OCI-LY1 (cell line): ENCODE results near the gene PRLHR.

Source experiments
- H2AFZ ChIP-seq: fragments of 200-600 bp; sonication (generic), shearing (Covaris generic); 2 replicates; pipeline ENCODE4 v1.6.0; 2014; ENCODE audit warnings: antibody characterized with exemption, mild to moderate bottlenecking, low read length
- H3F3A ChIP-seq: fragments of 200-600 bp; sonication (generic), shearing (Covaris generic); 2 replicates; pipeline ENCODE4 v1.6.0; 2014; ENCODE audit warnings: mild to moderate bottlenecking, antibody characterized with exemption, low read length, moderate library complexity; ENCODE audit not compliant: insufficient read depth
- H3K27ac ChIP-seq: fragments of 200-600 bp; sonication (generic); 2 replicates; pipeline ENCODE4 v1.5.1; 2014; ENCODE audit warnings: low read length, mixed run types, mild to moderate bottlenecking, low read depth; ENCODE audit not compliant: poor library complexity, severe bottlenecking
- H3K27me3 ChIP-seq: fragments of 200-600 bp; sonication (generic); 2 replicates; pipeline ENCODE4 v1.6.0; 2014; ENCODE audit warnings: antibody characterized with exemption, mild to moderate bottlenecking, low read length, moderate library complexity; ENCODE audit not compliant: insufficient read depth
- H3K36me3 ChIP-seq: fragments of 200-600 bp; sonication (generic); 2 replicates; pipeline ENCODE4 v1.6.1; 2014; ENCODE audit warnings: mild to moderate bottlenecking, antibody characterized with exemption, low read length, moderate library complexity, mixed read lengths; ENCODE audit not compliant: insufficient read depth
- H3K4me1 ChIP-seq: fragments of 200-600 bp; sonication (generic); 2 replicates; pipeline ENCODE4 v1.5.1; 2014; ENCODE audit warnings: mild to moderate bottlenecking, low read length, moderate library complexity; ENCODE audit not compliant: insufficient read depth, severe bottlenecking
- H3K4me2 ChIP-seq: fragments of 200-600 bp; sonication (generic), shearing (Covaris generic); 2 replicates; pipeline ENCODE4 v1.6.1; 2014; ENCODE audit warnings: low read length
- H3K4me3 ChIP-seq: fragments of 200-600 bp; sonication (generic); 2 replicates; pipeline ENCODE4 v1.5.1; 2014; ENCODE audit warnings: low read length, low read depth, mild to moderate bottlenecking, mixed read lengths; ENCODE audit not compliant: poor library complexity, severe bottlenecking
- H3K79me2 ChIP-seq: fragments of 200-600 bp; shearing (Covaris generic); 2 replicates; pipeline ENCODE4 v1.6.1; 2016; ENCODE audit warnings: mixed run types, low read length, mixed read lengths; ENCODE audit not compliant: insufficient read depth
- H3K9ac ChIP-seq: fragments of 200-600 bp; sonication (generic), shearing (Covaris generic); 2 replicates; pipeline ENCODE4 v1.6.1; 2014; ENCODE audit warnings: mild to moderate bottlenecking, low read length, mixed read lengths
- H3K9me2 ChIP-seq: fragments of 200-600 bp; sonication (generic), shearing (Covaris generic); 2 replicates; pipeline ENCODE4 v1.6.1; 2014; ENCODE audit warnings: low read depth, mild to moderate bottlenecking, low read length, mixed read lengths
- H3K9me3 ChIP-seq: fragments of 200-600 bp; shearing (Covaris generic); 2 replicates; pipeline ENCODE4 v1.6.1; 2014; ENCODE audit warnings: low read length, mixed read lengths
- H4K20me1 ChIP-seq: fragments of 200-600 bp; sonication (generic), shearing (Covaris generic); 2 replicates; pipeline ENCODE4 v1.6.0; 2016; ENCODE audit warnings: mild to moderate bottlenecking, low read length; ENCODE audit not compliant: insufficient read depth
- EZH2 ChIP-seq: fragments of 200-600 bp; sonication (generic), shearing (Covaris generic); IDR thresholded peaks from 2 replicates; pipeline ENCODE4 v1.8.0; 2017; ENCODE audit warnings: borderline replicate concordance, mixed run types, mild to moderate bottlenecking, antibody characterized with exemption, low read length, moderate library complexity, mixed read lengths
- TF ChIP-seq, protein P1 (sequence below): fragments of 200-600 bp; sonication (generic), shearing (Covaris generic); IDR thresholded peaks from 2 replicates; pipeline ENCODE4 v1.5.1; 2017; ENCODE audit warnings: mild to moderate bottlenecking, antibody characterized with exemption, low read length, moderate library complexity, mixed read lengths

The PRLHR gene

GRCh38 chr10:118583611-118584010 is 11.8 kb downstream of the PRLHR start:
- Histone ChIP-seq H3K27ac (no peak overlapping the region), H3F3A (no peaks in the 10 kb centered on the region), H3K9me2 (no peaks in the 10 kb centered on the region), H3K4me1 (no peaks in the 10 kb centered on the region), H4K20me1 (no peaks in the 10 kb centered on the region), H3K4me2 (no peak overlapping the region), H3K36me3 (no peaks in the 10 kb centered on the region), H3K27me3 (no peaks in the 10 kb centered on the region), H3K9me3 (no peaks in the 10 kb centered on the region), H3K79me2 (no peaks in the 10 kb centered on the region), H3K4me3 (no peak overlapping the region), H2AFZ (no peak overlapping the region), H3K9ac (no peak overlapping the region)
- TF ChIP-seq EZH2 = no peak
- TF ChIP-seq, protein P1, sequence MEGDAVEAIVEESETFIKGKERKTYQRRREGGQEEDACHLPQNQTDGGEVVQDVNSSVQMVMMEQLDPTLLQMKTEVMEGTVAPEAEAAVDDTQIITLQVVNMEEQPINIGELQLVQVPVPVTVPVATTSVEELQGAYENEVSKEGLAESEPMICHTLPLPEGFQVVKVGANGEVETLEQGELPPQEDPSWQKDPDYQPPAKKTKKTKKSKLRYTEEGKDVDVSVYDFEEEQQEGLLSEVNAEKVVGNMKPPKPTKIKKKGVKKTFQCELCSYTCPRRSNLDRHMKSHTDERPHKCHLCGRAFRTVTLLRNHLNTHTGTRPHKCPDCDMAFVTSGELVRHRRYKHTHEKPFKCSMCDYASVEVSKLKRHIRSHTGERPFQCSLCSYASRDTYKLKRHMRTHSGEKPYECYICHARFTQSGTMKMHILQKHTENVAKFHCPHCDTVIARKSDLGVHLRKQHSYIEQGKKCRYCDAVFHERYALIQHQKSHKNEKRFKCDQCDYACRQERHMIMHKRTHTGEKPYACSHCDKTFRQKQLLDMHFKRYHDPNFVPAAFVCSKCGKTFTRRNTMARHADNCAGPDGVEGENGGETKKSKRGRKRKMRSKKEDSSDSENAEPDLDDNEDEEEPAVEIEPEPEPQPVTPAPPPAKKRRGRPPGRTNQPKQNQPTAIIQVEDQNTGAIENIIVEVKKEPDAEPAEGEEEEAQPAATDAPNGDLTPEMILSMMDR = no peak

DNA sequence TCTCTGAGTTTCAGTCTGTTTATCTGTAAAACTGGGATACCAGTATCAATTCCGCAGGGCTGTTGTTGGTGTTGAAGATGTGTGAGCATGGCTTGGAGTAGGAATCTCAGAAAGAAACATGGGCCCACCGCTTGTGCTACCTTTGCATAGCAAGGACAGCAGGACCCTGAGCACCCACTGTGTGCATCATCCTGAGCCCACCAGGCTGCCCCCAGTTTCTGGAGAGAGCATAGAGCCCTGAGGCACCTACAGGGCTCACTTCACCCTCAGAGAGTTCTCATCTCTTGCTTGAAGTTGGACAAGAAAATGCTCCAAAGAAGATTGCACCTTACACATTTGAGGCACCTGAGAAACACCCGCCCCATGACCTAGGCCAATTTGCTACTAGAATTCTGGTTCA is 12.9 kb downstream of the PRLHR start:
- Histone ChIP-seq H3K27me3 (no peaks in the 10 kb centered on the region), H3K4me1 (no peaks in the 10 kb centered on the region), H3K27ac (no peak overlapping the region), H3K9me2 (no peaks in the 10 kb centered on the region), H3K4me2 (no peak overlapping the region), H3K9ac (no peak overlapping the region), H3K36me3 (no peaks in the 10 kb centered on the region), H3F3A (no peaks in the 10 kb centered on the region), H2AFZ (no peak overlapping the region), H3K4me3 (no peak overlapping the region), H3K9me3 (no peaks in the 10 kb centered on the region), H3K79me2 (no peaks in the 10 kb centered on the region), H4K20me1 (no peaks in the 10 kb centered on the region)
- TF ChIP-seq, protein P1 = no peak
- TF ChIP-seq EZH2 = no peak

DNA sequence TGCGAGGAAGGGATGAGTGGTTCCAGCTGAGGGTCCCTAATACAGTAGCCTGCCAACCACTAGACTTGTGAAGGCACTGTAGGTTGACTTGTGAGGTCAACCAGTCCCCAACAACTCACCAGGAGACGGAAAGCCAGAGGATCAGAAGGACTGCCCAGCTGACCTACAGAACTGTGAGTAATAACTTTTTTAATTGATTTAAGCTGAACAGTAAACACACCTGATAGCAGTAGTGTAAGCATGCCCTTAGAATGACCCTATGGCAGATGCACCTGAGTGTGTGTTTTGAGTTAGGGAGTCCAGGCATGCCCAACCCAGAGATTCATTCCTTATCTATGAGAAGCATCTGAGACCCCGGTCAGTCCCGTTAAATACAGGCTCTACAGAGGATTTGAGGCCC is 14.1 kb downstream of the PRLHR start:
- TF ChIP-seq EZH2 = no peak
- TF ChIP-seq, protein P1 = no peak
- Histone ChIP-seq H3K4me2 (no peak overlapping the region), H3K36me3 (no peaks in the 10 kb centered on the region), H3K27me3 (no peaks in the 10 kb centered on the region), H3K4me1 (no peaks in the 10 kb centered on the region), H3K9me2 (no peaks in the 10 kb centered on the region), H2AFZ (no peak overlapping the region), H3K79me2 (no peaks in the 10 kb centered on the region), H3K27ac (no peak overlapping the region), H4K20me1 (no peaks in the 10 kb centered on the region), H3K9ac (no peak overlapping the region), H3F3A (no peaks in the 10 kb centered on the region), H3K9me3 (no peaks in the 10 kb centered on the region), H3K4me3 (no peak overlapping the region)
